Activated CD4-positive, alpha-beta T cell treated with anti-CD3 and anti-CD28 coated beads, Interleukin-10, Interleukin-2, amounts not matched to agents 100 ng/mL and 50 ng/mL, durations not matched to agents 16 hours and 8 hours (primary cell): ENCODE data around the gene EZR.

ENCODE experiments used
- DNase-seq: peaks from one replicate; pipeline ENCODE4 v3.0.0-alpha.2; 2020

Gene EZR

GRCh38 chr6:158772851-158773371 is 46.3 kb downstream of the EZR start:
- DNase-seq = no peak

- no peak for DNase-seq
These were observed 47.0 kb downstream of the EZR start for GRCh38 chr6:158772172-158772571.

GRCh38 chr6:158771399-158772152 is 47.6 kb downstream of the EZR start:
- DNase-seq = no peak

- DNase-seq = no peak
These were observed 48.4 kb downstream of the EZR start for GRCh38 chr6:158770533-158771330.

- DNase-seq = no peak
These were observed 49.3 kb downstream of the EZR start for GRCh38 chr6:158769771-158770432.

GRCh38 chr6:158769234-158769770 is 49.9 kb downstream of the EZR start:
- no peak for DNase-seq

- DNase-seq = no peak
These were observed 50.7 kb downstream of the EZR start for GRCh38 chr6:158768436-158768835.

GRCh38 chr6:158767709-158768108 is 51.5 kb downstream of the EZR start:
- DNase-seq = no peak

- no peak for DNase-seq
These were observed 52.3 kb downstream of the EZR start for GRCh38 chr6:158766621-158767455.

- no peak for DNase-seq
These were observed 53.6 kb downstream of the EZR start for GRCh38 chr6:158765499-158766068.

GRCh38 chr6:158764926-158765325 is 54.2 kb downstream of the EZR start:
- DNase-seq = no peak

- no peak for DNase-seq
These were observed 54.9 kb downstream of the EZR start for GRCh38 chr6:158764183-158764849.

- DNase-seq = no peak
These were observed 55.6 kb downstream of the EZR start for GRCh38 chr6:158763434-158764182.

- DNase-seq = no peak
These were observed 56.3 kb downstream of the EZR start for GRCh38 chr6:158762787-158763433.

GRCh38 chr6:158761746-158762145 is 57.4 kb downstream of the EZR start:
- DNase-seq = no peak

GRCh38 chr6:158760618-158761250 is 58.4 kb downstream of the EZR start:
- no peak for DNase-seq

GRCh38 chr6:158759966-158760617 is 59.1 kb downstream of the EZR start:
- no peak for DNase-seq

- no peak for DNase-seq
These were observed 60.2 kb downstream of the EZR start for GRCh38 chr6:158758941-158759479.

GRCh38 chr6:158758451-158758860 is 60.7 kb downstream of the EZR start:
- DNase-seq = no peak
